Measurements from ENCODE around the gene NACAD. TPM values are rescaled to one million over a fixed set of nuclear protein-coding genes. Genes with fewer than 3 reads are reported as not detected.

NACAD gene
- total RNA-seq, 1 donor = 3.9 TPM

DNA sequence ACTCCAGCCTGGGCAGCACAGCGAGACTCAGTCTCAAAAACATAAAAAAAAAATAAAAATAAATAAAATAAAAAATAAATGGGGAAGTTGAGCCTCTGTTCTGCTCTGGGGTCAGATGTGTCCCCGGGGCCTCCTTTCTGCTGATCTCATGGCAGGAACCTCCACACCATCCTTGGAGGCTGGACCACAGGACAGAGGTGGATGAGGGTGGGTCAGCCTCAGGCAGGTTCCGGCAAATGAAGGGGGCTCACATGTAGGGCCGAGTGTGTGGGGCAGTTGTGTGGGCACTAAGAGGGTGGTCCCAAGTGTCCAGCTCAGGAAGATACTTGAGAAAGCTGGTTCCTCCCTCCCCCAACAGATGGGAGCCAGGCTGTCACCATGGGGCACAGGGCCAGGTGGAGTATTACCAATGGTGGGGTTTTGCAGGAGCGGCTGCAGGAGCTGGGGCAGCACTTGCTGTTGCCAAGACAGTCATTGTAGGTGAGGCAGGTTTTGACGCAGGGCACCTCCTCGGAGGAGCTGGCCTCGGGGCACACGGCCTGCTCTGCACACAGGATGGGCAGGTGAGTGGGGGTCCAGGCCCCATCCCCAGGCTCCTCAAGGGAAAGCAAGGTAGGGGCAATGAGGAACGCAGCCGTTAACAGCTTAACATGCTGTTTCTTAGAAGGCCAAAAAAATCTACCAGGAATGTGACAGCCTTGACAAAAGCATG, 36.6 kb upstream of the NACAD start:
- DNase-seq (ENCODE audit: low read depth) = no peak

GRCh38 chr7:45123913-45124710, 35.3 kb upstream of the NACAD start:
- DNase-seq (ENCODE audit: low read depth) = no peak
- no peak overlapping the region for H3K4me3 ChIP-seq (ENCODE audit: low read depth, low read length)
- TF ChIP-seq CTCF (IDR thresholded peaks at IDR 0.05; ENCODE audit: insufficient read depth, low read depth, low read length) = no peak

More for the DNA sequence above, 36.6 kb upstream of the NACAD start:
- no peak for TF ChIP-seq CTCF (IDR thresholded peaks at IDR 0.05; ENCODE audit: insufficient read depth, low read depth, low read length)
- no peak overlapping the region for H3K4me3 ChIP-seq (ENCODE audit: low read depth, low read length)

DNA sequence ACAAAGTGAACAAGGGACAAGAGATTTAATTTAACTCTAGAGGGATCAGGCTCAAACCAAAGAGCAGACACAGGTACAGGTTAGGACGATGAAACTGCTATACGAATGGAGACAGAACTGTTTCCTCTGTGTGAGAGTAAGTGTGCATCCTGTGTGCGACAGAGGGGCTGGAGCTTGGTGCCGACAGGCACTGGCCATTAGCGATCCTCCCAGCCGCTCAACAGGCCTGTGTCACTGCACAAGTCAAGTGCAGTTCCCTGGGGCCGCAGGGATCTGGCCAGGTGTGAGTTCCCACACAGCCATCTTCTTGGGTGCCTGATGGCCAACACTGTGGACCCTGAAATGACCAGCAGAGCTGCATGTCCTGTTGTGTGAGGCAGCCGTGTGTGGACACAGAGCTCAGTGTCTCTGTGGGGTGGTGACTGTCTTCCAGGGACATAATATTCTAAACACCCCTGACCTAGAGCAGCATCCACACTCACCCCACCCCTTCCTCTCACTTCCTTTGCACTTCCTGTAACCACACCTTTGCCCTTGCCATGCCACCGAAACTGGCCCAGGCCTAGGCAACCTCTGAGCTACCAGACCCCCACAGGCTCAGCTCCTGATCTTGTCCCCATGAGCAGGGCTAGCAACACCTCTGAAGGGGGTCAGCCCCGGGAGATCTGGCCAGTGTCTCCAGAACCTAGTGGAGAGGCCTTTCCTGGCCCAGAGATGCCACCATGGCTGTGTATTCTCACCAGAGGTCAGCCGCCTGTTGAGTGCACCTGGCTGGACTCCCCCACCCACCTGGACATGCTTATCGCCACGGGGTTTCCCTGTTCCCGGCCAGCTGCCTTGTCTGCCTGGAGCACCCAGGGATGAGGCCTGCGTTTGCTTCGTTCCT, 34.4 kb upstream of the NACAD start:
- no peak for TF ChIP-seq CTCF (IDR thresholded peaks at IDR 0.05; ENCODE audit: insufficient read depth, low read depth, low read length)
- no peak overlapping the region for H3K4me3 ChIP-seq (ENCODE audit: low read depth, low read length)
- no peak for DNase-seq (ENCODE audit: low read depth)

DNA sequence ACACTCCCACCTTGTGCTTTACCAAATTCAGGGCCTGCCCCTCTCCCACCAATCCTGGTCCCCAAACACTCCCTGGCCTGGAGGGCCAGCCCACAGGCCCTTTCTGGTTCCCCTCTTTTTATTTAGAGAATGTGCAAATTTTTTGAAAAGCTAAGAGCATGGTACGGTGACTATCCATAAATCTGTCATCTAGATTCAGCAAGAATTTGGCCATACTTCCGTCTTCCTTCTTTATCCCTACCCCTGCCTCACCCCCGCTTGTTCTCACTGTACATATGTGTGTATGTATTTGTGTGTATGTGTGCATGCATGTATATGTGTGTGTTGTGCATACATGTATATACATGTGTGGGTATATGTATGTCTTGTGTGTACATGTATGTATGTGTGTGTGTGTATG, 30.8 kb upstream of the NACAD start:
- TF ChIP-seq CTCF (IDR thresholded peaks at IDR 0.05; ENCODE audit: insufficient read depth, low read depth, low read length) = no peak
- no peak overlapping the region for H3K4me3 ChIP-seq (ENCODE audit: low read depth, low read length)
- no peak for DNase-seq (ENCODE audit: low read depth)

- DNase-seq (ENCODE audit: low read depth) = no peak
- no peak overlapping the region for H3K4me3 ChIP-seq (ENCODE audit: low read depth, low read length)
- TF ChIP-seq CTCF (IDR thresholded peaks at IDR 0.05; ENCODE audit: insufficient read depth, low read depth, low read length) = no peak
Measured at GRCh38 chr7:45118889-45119331, 30.1 kb upstream of the NACAD start.

DNA sequence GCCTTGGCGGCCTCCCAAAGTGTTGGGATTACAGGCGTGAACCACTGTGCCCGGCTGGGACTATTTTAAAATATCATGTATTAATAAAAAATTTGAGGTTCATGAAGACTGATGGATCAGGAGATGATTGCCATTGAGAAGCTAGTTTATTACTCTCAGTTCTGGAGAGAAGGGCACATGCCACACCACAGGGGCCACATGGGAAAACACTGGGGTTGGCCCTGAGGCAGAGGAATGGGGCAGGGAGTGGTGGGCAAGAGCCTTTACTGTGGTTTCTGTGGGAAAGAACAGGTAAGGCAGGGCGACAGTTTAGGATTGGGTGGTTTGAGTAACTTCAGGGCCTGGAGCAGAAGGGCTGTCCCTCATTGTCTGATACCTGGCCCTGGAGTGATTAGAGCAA, 29.5 kb upstream of the NACAD start:
- TF ChIP-seq CTCF (IDR thresholded peaks at IDR 0.05; ENCODE audit: insufficient read depth, low read depth, low read length) = no peak
- no peak for DNase-seq (ENCODE audit: low read depth)
- no peak overlapping the region for H3K4me3 ChIP-seq (ENCODE audit: low read depth, low read length)

Data from fibroblast of villous mesenchyme (primary cell).